Activated T-cell treated with anti-CD3 and anti-CD28 coated beads for 4 hours (primary cell): ENCODE measurements around the gene ANKFY1.
A peak's percentile ranks its signal among the peaks of the same experiment; 100 is the strongest.

Experiments
- DNase-seq: peaks from one replicate; pipeline ENCODE4 v3.0.0-alpha.2; 2020

Gene ANKFY1

GRCh38 chr17:4263282-4264215 lies at the start of gene ANKFY1:
TSS of gene ANKFY1 (minus strand) at chr17:4263979. CDS start at chr17:4263941, 38 bp downstream.
- peak; percentile 97 for DNase-seq

- DNase-seq, result no peak
These were observed 46.7 kb upstream of the ANKFY1 start for GRCh38 chr17:4310354-4311060.

GRCh38 chr17:4309897-4310296 lies 46.1 kb upstream of the ANKFY1 start:
- DNase-seq, result no peak

GRCh38 chr17:4307179-4307930 lies 43.6 kb upstream of the ANKFY1 start:
- no peak for DNase-seq

- DNase-seq, result no peak
These were observed 41.4 kb upstream of the ANKFY1 start for GRCh38 chr17:4305224-4305623.

- peak; percentile 49 for DNase-seq
These were observed 40.7 kb upstream of the ANKFY1 start for GRCh38 chr17:4304417-4305027.

GRCh38 chr17:4301066-4301465 lies 37.3 kb upstream of the ANKFY1 start:
- DNase-seq, result no peak

- no peak for DNase-seq
These were observed 33.6 kb upstream of the ANKFY1 start for GRCh38 chr17:4297351-4297750.

GRCh38 chr17:4295686-4296085 lies 31.9 kb upstream of the ANKFY1 start:
- no peak for DNase-seq

- no peak for DNase-seq
These were observed 29.8 kb upstream of the ANKFY1 start for GRCh38 chr17:4293572-4293971.

GRCh38 chr17:4287710-4288109 lies 23.9 kb upstream of the ANKFY1 start:
- no peak for DNase-seq

- no peak for DNase-seq
These were observed 12.7 kb upstream of the ANKFY1 start for GRCh38 chr17:4276514-4276913.

GRCh38 chr17:4272972-4273368 lies 9.2 kb upstream of the ANKFY1 start:
- DNase-seq, result no peak

- no peak for DNase-seq
These were observed 8.6 kb upstream of the ANKFY1 start for GRCh38 chr17:4272213-4272971.

GRCh38 chr17:4270736-4271135 lies 7.0 kb upstream of the ANKFY1 start:
- DNase-seq, result no peak

- no peak for DNase-seq
These were observed 6.1 kb upstream of the ANKFY1 start for GRCh38 chr17:4269915-4270314.

- DNase-seq, result no peak
These were observed 3.6 kb upstream of the ANKFY1 start for GRCh38 chr17:4267402-4267801.

GRCh38 chr17:4266550-4266949 lies 2.8 kb upstream of the ANKFY1 start:
- no peak for DNase-seq

GRCh38 chr17:4262703-4263102 lies 1.1 kb downstream of the ANKFY1 start:
- no peak for DNase-seq

- DNase-seq, result no peak
These were observed 2.3 kb downstream of the ANKFY1 start for GRCh38 chr17:4261452-4261851.

- DNase-seq, result no peak
These were observed 4.9 kb downstream of the ANKFY1 start for GRCh38 chr17:4258867-4259266.

GRCh38 chr17:4256952-4257351 lies 6.8 kb downstream of the ANKFY1 start:
- DNase-seq, result no peak
